Activated naive CD4-positive, alpha-beta T cell treated with anti-CD3 and anti-CD28 coated beads for 36 hours (primary cell): ENCODE data around the gene EMC8. TPM values are rescaled to one million over a fixed set of nuclear protein-coding genes. Genes with fewer than 3 reads are reported as not detected.

Experiments
- CTCF ChIA-PET: fragments of 350-600 bp; sonication (Branson Sonifier 250); formaldehyde crosslinking; loops from one replicate; lab custom pipeline; 2021; ENCODE audit warnings: antibody characterized with exemption; lab: Charles Lee
- DNase-seq: peaks from one replicate; pipeline ENCODE4 v3.0.0-alpha.2; 2020
- H3K27ac Mint-ChIP-seq: one replicate; pipeline ENCODE4 v1.8.0; 2021; ENCODE audit warnings: mild to moderate bottlenecking, mixed read lengths
- H3K27me3 Mint-ChIP-seq: one replicate; pipeline ENCODE4 v1.8.0; 2021; ENCODE audit warnings: low read depth, mixed read lengths
- H3K36me3 Mint-ChIP-seq: one replicate; pipeline ENCODE4 v1.8.0; 2021; ENCODE audit warnings: low read depth, mixed read lengths
- H3K4me1 Mint-ChIP-seq: one replicate; pipeline ENCODE4 v1.8.0; 2021; ENCODE audit warnings: low read depth, mixed read lengths
- H3K4me3 Mint-ChIP-seq: one replicate; pipeline ENCODE4 v1.8.0; 2021; ENCODE audit warnings: mild to moderate bottlenecking, moderate library complexity, mixed read lengths
- H3K9me3 Mint-ChIP-seq: one replicate; pipeline ENCODE4 v1.8.0; 2021; ENCODE audit warnings: mixed read lengths
- intact Hi-C: fragments of 100-400 bp; cut with micrococcal nuclease; formaldehyde crosslinking; loops from one replicate; pipeline ENCODE4 v1.15.1; 2023
- total RNA-seq, 2 experiments: library from RNA; stranded (reverse); gene quantifications; one replicate each; pipeline ENCODE4 v1.2.3, GENCODE V29; 2021

The EMC8 gene
- total RNA-seq, 2 experiments from 2014 or later, result 28.5 to 31.6 TPM

DNA sequence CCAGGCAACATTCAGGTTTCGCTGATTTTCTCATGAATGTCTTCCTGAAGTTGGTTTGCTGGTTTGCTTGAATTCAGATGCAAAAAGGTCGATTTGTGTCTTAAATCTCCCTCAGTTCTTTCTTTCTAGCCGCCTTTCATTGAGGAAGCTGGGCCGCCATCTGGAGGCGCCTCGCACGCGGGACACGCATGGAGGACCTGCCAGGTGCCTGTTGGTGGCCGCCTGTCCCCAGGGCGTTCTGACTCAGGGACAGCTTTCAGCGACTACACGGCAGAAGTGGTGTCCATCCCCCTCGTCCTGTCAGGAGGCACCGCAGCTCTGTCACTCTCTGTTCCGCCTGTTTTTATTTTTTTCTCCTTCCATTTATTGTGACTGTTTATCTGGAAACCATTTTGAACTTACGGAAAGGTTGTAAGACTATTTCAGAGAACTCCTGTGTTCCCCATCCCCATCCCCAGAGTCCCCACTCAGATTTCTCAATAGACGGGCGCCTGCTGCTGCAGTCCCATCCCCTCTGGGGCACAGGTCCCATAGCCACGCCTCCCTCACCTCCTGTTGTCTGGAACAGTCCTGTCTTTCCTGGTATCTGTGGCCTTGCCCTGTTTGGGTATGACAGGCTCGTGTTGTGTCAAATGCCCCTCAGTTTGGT is 33.4 kb upstream of the EMC8 start:
- Mint-ChIP-seq H3K4me3 (no peak overlapping the region), H3K27ac (no peak overlapping the region), H3K36me3 (no peaks in the 10 kb centered on the region), H3K27me3 (peaks cover 33% of the 10 kb centered on the region), H3K9me3 (no peaks in the 10 kb centered on the region), H3K4me1 (peaks cover 14% of the 10 kb centered on the region)
- CTCF ChIA-PET, result interaction anchor here (1.1 to 2.1 kb wide), 2 partner anchors 11 to 12 kb away, joined by 3 to 6 read pairs; no protein-coding TSS in a partner anchor
- no peak for DNase-seq
- intact Hi-C loops, result no loop called here

DNA sequence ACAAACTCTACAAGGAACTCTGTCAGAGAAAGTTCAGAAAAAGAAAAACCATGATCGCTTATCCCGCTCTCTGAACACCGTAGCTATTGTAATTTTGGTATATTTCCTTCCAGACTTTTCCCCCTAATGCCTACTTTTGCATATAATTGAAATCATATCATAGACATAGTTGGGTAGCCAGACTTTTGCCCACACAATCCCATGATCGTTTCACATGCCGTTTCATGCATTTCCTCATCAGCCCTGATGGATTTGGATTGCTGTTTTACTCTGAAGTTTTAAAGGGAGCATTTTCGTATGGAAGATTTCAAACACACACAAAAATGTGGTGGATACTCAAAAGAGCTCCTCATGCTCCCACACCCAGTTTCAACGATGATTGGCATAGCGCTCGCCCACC is 31.5 kb upstream of the EMC8 start:
- Mint-ChIP-seq H3K27ac (no peak overlapping the region), H3K4me3 (no peak overlapping the region), H3K9me3 (no peaks in the 10 kb centered on the region), H3K4me1 (peaks cover 14% of the 10 kb centered on the region), H3K36me3 (no peaks in the 10 kb centered on the region), H3K27me3 (peaks cover 27% of the 10 kb centered on the region)
- intact Hi-C loops, result no loop called here
- CTCF ChIA-PET, result interaction anchor here (2.1 to 2.3 kb wide), 2 partner anchors 10 to 11 kb away, joined by 6 to 8 read pairs; no protein-coding TSS in a partner anchor
- DNase-seq, result no peak

DNA sequence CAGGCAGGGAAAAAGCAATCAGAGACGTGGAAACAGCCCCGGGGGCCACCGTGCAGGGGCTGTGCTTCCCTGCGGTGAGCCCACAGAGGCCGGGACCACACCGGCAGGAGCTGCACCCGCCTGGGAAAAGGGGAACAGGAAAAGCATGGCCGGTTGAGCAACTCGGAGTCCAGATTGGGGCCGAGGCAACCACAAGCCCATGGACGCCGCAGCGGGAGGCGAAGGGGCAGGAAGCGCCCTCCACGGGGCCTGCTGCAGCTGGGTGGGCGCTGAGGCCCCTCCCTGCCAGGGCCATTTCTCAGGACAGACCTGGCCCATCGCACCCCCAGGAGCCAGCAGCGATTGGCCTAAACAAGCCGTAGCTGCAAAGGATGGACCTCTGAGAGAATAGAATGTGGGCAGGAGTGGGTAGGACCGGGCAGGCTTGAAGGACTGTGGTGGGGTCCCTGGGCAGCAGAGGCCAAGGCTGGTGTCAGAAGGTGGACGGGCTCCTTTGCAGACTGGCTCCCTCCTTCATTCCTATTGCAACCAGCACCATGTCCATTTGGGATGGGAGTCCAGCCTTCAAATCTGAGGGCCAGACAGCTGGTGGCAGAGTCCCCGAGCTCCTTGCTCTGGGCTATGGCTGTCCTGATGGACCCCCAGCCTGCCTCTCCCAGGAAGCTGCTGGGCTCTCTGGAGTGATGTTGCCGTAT is 30.6 kb upstream of the EMC8 start:
- Mint-ChIP-seq H3K27me3 (peaks cover 22% of the 10 kb centered on the region), H3K4me3 (peak overlapping the region; percentile 21), H3K36me3 (no peaks in the 10 kb centered on the region), H3K9me3 (no peaks in the 10 kb centered on the region), H3K27ac (no peak overlapping the region), H3K4me1 (peaks cover 14% of the 10 kb centered on the region)
- no peak for DNase-seq
- intact Hi-C loops, result no loop called here
- CTCF ChIA-PET, result interaction anchor here (1.0 to 2.3 kb wide), 4 partner anchors 8 to 159 kb away, joined by 3 to 8 read pairs (median 4); no protein-coding TSS in a partner anchor

DNA sequence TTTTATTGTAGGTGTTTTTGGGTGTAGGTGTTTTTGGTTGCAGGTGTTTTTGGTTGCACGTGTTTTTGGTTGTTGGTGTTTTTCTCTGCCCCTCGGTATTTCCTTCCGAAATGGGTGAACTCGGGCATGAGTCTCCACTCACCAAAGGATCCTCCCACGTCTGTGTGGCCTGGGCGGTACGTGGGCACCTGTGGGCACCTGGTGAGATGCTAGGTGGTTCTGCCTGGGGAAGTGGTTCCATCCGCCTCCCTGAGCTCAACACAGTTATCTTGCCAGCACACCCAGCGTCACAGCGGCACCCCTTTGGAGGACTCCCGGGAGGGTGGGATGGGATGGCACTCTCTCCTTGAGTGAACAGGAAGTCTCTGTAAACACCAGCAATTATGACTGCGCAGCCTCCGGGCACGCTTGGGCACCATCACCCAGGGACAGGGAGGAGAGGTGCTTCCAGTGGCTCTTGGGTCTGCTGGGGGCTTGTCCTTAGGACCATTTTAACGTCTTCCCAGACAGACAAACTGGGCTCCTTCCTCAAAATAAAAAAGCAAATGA is 29.9 kb upstream of the EMC8 start:
- Mint-ChIP-seq H3K36me3 (no peaks in the 10 kb centered on the region), H3K4me1 (peaks cover 14% of the 10 kb centered on the region), H3K9me3 (no peaks in the 10 kb centered on the region), H3K27me3 (peaks cover 22% of the 10 kb centered on the region), H3K4me3 (peak overlapping the region; percentile 21), H3K27ac (no peak overlapping the region)
- peak; percentile 30 for DNase-seq
- intact Hi-C loops, result no loop called here
- CTCF ChIA-PET, result interaction anchor here (1.0 to 2.3 kb wide), 4 partner anchors 8 to 159 kb away, joined by 3 to 8 read pairs (median 4); no protein-coding TSS in a partner anchor

DNA sequence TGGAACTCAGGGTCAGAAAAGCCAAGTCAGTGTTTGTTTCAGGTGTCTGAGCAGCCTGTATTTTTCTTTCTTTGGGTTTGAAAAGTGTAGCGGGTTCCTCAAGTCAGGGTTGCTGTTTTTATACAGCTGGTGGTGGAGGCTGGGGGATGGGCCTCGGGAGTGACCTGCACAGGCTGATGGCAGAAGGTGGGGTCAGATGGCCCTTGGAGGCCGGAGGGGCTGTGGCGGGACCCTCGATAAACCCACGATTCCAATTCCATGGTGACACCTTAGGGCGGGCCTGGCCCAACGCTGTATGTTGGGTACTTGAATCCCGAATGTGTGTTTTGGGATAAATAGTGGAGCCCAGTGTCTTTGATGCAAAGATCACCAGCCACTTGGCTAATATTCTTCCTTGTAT is 28.8 kb upstream of the EMC8 start:
- no peaks in the 10 kb centered on the region for H3K9me3 Mint-ChIP-seq
- peaks cover 20% of the 10 kb centered on the region for H3K27me3 Mint-ChIP-seq
- no peak overlapping the region for H3K4me3 Mint-ChIP-seq
- H3K4me1 Mint-ChIP-seq, result peaks cover 14% of the 10 kb centered on the region
- intact Hi-C loops, result no loop called here
- CTCF ChIA-PET, result no interaction called here
- DNase-seq, result no peak
- H3K36me3 Mint-ChIP-seq, result no peaks in the 10 kb centered on the region
- H3K27ac Mint-ChIP-seq, result no peak overlapping the region

DNA sequence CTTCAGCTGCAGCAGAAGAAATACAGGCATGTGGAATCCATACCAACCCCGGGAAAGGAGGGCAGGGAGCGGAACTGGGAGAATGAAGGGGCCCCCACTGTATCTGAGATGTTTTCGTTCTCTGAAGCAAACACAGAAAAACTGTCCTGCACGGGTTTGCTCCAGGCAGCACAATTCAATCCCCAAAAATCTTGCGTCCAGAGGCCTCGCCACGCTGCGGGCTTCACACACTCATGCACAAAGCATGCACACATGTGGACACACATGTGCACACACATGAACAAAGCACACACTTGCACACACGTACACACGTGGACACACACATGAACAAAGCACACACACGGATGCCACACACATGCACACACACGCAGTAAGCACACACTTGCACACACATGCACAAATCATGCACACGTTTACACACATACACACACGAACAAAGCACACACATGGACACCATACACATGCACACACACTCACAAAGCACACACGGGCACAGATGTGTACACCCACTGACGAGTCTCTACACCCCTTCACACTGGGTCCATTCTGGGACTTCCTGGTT is 27.4 kb upstream of the EMC8 start:
- Mint-ChIP-seq H3K27me3 (peaks cover 8% of the 10 kb centered on the region), H3K36me3 (no peaks in the 10 kb centered on the region), H3K4me3 (no peak overlapping the region), H3K27ac (no peak overlapping the region), H3K9me3 (no peaks in the 10 kb centered on the region), H3K4me1 (peaks cover 17% of the 10 kb centered on the region)
- intact Hi-C loops, result no loop called here
- CTCF ChIA-PET, result no interaction called here
- DNase-seq, result no peak

DNA sequence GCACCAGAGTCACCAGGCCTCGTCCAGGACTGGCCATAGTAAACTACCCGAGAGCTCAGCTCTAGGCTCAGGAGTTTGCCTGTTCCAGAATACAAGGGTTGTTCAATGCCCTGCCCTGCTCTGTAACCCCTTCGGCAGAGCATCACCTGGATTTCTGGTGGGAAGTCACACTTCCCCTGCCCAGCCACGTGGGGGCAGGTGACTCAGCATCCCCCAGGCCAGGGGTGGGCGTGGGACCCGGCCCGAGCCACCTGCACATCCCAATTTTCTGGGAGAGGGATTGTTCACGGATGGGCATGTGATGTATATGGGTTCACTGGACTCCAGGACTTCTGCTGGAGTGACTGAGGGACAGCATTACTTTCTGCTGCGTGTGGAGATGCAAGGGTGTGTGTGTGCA is 26.0 kb upstream of the EMC8 start:
- Mint-ChIP-seq H3K27me3 (no peaks in the 10 kb centered on the region), H3K4me1 (peaks cover 20% of the 10 kb centered on the region), H3K36me3 (no peaks in the 10 kb centered on the region), H3K4me3 (no peak overlapping the region), H3K27ac (no peak overlapping the region), H3K9me3 (no peaks in the 10 kb centered on the region)
- CTCF ChIA-PET, result no interaction called here
- DNase-seq, result no peak
- intact Hi-C loops, result no loop called here

DNA sequence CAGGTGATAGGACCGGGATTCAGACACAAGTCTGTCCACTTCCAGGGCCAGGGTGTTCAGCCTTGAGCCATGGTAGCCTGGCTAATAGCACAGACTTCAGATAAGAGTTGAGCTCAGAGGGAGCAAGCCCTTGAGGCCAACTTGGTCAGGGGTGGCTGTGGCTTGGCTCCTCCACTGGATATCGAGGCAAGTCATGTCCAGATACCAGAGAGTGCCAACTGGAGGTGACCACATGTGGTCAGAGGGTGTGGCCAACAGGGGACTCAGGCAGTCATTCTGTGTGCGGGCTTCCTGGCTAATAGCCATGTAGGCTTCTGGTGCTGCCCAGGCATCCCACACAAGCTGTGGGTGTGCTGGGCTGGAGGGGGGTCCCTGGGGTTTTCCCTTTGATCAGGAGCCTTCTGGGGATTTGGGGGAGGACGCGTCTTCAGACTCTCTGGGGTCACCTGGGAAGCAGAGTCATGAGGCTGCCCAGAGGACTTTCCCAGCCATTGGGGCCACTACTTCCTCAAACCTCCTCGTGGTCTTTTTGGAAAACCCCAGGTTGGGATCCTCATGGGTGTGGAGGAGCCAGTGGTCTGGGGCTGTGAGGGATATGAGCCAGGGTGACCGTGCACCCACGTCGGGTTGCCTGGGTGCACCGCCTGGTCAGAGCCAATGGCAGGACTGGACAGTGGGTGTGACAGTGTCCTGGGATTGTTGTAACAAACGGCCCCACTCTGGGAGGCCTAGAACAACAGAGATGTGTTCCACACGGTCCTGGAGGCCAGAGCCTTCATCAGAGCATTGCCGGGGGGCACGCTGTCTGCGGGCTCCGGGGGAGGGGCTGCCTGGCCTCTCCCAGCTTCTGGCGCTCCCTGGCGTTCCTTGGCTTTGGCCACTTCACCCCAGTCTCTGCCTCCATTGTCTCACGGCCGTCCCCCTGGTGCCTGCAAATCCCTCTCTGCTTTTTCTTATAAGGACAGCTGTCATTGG is 25.1 kb upstream of the EMC8 start:
- intact Hi-C loops, result no loop called here
- CTCF ChIA-PET, result interaction anchor here (1.0 kb wide), 1 partner anchor 162 kb away, joined by 4 read pairs; no protein-coding TSS in a partner anchor

DNA sequence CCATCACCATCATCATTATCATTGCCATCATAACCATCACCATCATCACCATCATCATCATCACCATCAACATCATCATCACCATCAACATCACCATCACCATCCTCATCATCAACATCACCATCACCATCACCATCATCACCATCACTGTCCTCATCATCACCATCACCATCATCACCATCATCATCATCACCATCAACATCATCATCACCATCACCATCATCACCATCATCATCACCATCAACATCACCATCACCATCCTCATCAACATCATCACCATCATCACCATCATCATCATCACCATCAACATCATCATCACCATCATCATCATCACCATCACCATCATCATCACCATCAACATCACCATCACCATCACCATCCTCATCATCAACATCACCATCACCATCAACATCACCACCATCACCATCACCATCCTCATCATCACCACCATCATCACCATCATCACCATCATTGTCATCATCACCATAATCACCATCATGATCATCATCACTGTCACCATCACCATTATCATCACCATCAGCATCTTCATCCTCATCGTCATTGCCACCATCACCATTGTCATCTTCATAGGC is 24.1 kb upstream of the EMC8 start:
- CTCF ChIA-PET, result interaction anchor here (1.0 to 5.3 kb wide), 2 partner anchors 163 to 165 kb away, joined by 4 to 163 read pairs; no protein-coding TSS in a partner anchor
- Mint-ChIP-seq H3K27me3 (no peaks in the 10 kb centered on the region), H3K4me1 (peaks cover 11% of the 10 kb centered on the region), H3K9me3 (no peaks in the 10 kb centered on the region), H3K4me3 (no peak overlapping the region), H3K36me3 (no peaks in the 10 kb centered on the region), H3K27ac (no peak overlapping the region)
- no peak for DNase-seq
- intact Hi-C loops, result no loop called here

More for the DNA sequence above, 25.1 kb upstream of the EMC8 start:
- Mint-ChIP-seq H3K4me3 (no peak overlapping the region), H3K4me1 (peaks cover 14% of the 10 kb centered on the region), H3K27me3 (no peaks in the 10 kb centered on the region), H3K27ac (no peak overlapping the region), H3K9me3 (no peaks in the 10 kb centered on the region), H3K36me3 (no peaks in the 10 kb centered on the region)
- no peak for DNase-seq

DNA sequence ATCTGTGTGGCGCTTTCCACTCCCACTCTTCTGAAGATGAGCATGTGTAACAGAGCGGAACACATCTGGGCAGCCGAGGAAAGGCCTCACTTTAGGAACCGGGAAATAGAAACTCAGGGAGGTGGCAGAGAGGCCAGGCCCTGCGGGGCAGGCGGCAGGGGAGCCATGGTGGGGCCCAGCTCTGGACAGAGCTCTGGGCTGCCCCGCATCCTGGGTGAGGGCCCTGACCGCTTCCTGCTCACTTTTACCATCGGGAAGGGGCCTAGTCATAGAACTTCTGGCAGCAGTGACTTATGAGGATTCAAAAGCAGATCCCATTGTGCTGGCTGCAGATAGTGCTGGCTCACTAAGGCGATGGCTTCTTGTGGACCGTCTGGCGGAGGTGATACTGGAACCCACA is 22.8 kb upstream of the EMC8 start:
- no peak for DNase-seq
- no peaks in the 10 kb centered on the region for H3K36me3 Mint-ChIP-seq
- no peaks in the 10 kb centered on the region for H3K27me3 Mint-ChIP-seq
- no peak overlapping the region for H3K27ac Mint-ChIP-seq
- peaks cover 11% of the 10 kb centered on the region for H3K4me1 Mint-ChIP-seq
- H3K4me3 Mint-ChIP-seq, result no peak overlapping the region
- intact Hi-C loops, result no loop called here
- CTCF ChIA-PET, result interaction anchor here (0.6 to 5.3 kb wide), 44 partner anchors 8 to 698 kb away, joined by 3 to 163 read pairs (median 6); partner anchors contain the start of gene IRF8
- H3K9me3 Mint-ChIP-seq, result no peaks in the 10 kb centered on the region
